Measurements from ENCODE around the gene RAB11FIP2. TPM values are rescaled to one million over a fixed set of nuclear protein-coding genes. Genes with fewer than 3 reads are reported as not detected.

Gene RAB11FIP2
- total RNA-seq, 2 experiments from 2014 or later = 20.9 to 27.0 TPM

- CTCF ChIA-PET (ENCODE audit: unreplicated experiment) = no interaction called here
- no peak for TF ChIP-seq CTCF (conservative IDR thresholded peaks at IDR 0.05; ENCODE audit: low read length)
- TF ChIP-seq EZH2phosphoT487 (IDR thresholded peaks at IDR 0.05; ENCODE audit: borderline replicate concordance, low read depth, low read length) = no peak
- Histone ChIP-seq H3K4me1 (ENCODE audit: insufficient read depth, low read length, poor library complexity, severe bottlenecking) (no peaks in the 10 kb centered on the region), H3K27ac (ENCODE audit: low read depth, low read length, poor library complexity, severe bottlenecking) (no peak overlapping the region), H3K9me3 (ENCODE audit: low read length) (no peaks in the 10 kb centered on the region), H3K79me2 (ENCODE audit: insufficient read depth, low read depth, low read length) (no peaks in the 10 kb centered on the region), H4K20me1 (ENCODE audit: insufficient read depth, low read length) (no peaks in the 10 kb centered on the region), H3K4me3 (ENCODE audit: low read depth, low read length, poor library complexity, severe bottlenecking) (no peak overlapping the region), H3K9me2 (ENCODE audit: insufficient read depth, low read length) (no peaks in the 10 kb centered on the region), H2AFZ (ENCODE audit: low read length) (no peak overlapping the region), H3K4me2 (ENCODE audit: low read length) (no peak overlapping the region), H3K36me3 (ENCODE audit: insufficient read depth, low read length) (no peaks in the 10 kb centered on the region)
- no TSS peak for BruUV-seq (replicated peaks)
- intact Hi-C loops (cut with micrococcal nuclease; ENCODE audit: unreplicated experiment) = no loop called here
- POLR2A ChIA-PET = no interaction called here
- no peak for DNase-seq (ENCODE audit: low spot score)
These were observed 75.8 kb downstream of the RAB11FIP2 start for GRCh38 chr10:117970962-117971361.

GRCh38 chr10:117969592-117969991 is 77.1 kb downstream of the RAB11FIP2 start:
- no peaks in the 10 kb centered on the region for H3K4me1 ChIP-seq (ENCODE audit: insufficient read depth, low read length, poor library complexity, severe bottlenecking)
- no peak for TF ChIP-seq EZH2phosphoT487 (IDR thresholded peaks at IDR 0.05; ENCODE audit: borderline replicate concordance, low read depth, low read length)
- TF ChIP-seq CTCF (conservative IDR thresholded peaks at IDR 0.05; ENCODE audit: low read length) = no peak
- no peak overlapping the region for H3K27ac ChIP-seq (ENCODE audit: low read depth, low read length, poor library complexity, severe bottlenecking)
- H3K4me3 ChIP-seq (ENCODE audit: low read depth, low read length, poor library complexity, severe bottlenecking) = no peak overlapping the region
- CTCF ChIA-PET (ENCODE audit: unreplicated experiment) = no interaction called here
- H3K9me3 ChIP-seq (ENCODE audit: low read length) = no peaks in the 10 kb centered on the region
- no TSS peak for BruUV-seq (replicated peaks)
- H4K20me1 ChIP-seq (ENCODE audit: insufficient read depth, low read length) = no peaks in the 10 kb centered on the region
- intact Hi-C loops (cut with micrococcal nuclease; ENCODE audit: unreplicated experiment) = no loop called here
- POLR2A ChIA-PET = no interaction called here
- DNase-seq (ENCODE audit: low spot score) = no peak
- no peaks in the 10 kb centered on the region for H3K9me2 ChIP-seq (ENCODE audit: insufficient read depth, low read length)
- no peaks in the 10 kb centered on the region for H3K79me2 ChIP-seq (ENCODE audit: insufficient read depth, low read depth, low read length)
- H3K36me3 ChIP-seq (ENCODE audit: insufficient read depth, low read length) = no peaks in the 10 kb centered on the region
- no peak overlapping the region for H3K4me2 ChIP-seq (ENCODE audit: low read length)
- no peak overlapping the region for H2AFZ ChIP-seq (ENCODE audit: low read length)

GRCh38 chr10:117968354-117969182 is 78.2 kb downstream of the RAB11FIP2 start:
- Histone ChIP-seq H3K27ac (ENCODE audit: low read depth, low read length, poor library complexity, severe bottlenecking) (no peak overlapping the region), H3K9me2 (ENCODE audit: insufficient read depth, low read length) (no peaks in the 10 kb centered on the region), H3K79me2 (ENCODE audit: insufficient read depth, low read depth, low read length) (no peaks in the 10 kb centered on the region), H2AFZ (ENCODE audit: low read length) (no peak overlapping the region), H3K4me3 (ENCODE audit: low read depth, low read length, poor library complexity, severe bottlenecking) (no peak overlapping the region), H3K4me2 (ENCODE audit: low read length) (no peak overlapping the region), H3K9me3 (ENCODE audit: low read length) (no peaks in the 10 kb centered on the region), H4K20me1 (ENCODE audit: insufficient read depth, low read length) (no peaks in the 10 kb centered on the region), H3K36me3 (ENCODE audit: insufficient read depth, low read length) (no peaks in the 10 kb centered on the region), H3K4me1 (ENCODE audit: insufficient read depth, low read length, poor library complexity, severe bottlenecking) (no peaks in the 10 kb centered on the region)
- intact Hi-C loops (cut with micrococcal nuclease; ENCODE audit: unreplicated experiment) = no loop called here
- no TSS peak for BruUV-seq (replicated peaks)
- ChIA-PET CTCF (ENCODE audit: unreplicated experiment) (interaction anchor here (0.6 kb wide), 1 partner anchor 319 kb away, joined by 3 read pairs; no protein-coding TSS in a partner anchor), POLR2A (no interaction called here)
- TF ChIP-seq EZH2phosphoT487 (IDR thresholded peaks at IDR 0.05; ENCODE audit: borderline replicate concordance, low read depth, low read length) = no peak
- TF ChIP-seq CTCF (conservative IDR thresholded peaks at IDR 0.05; ENCODE audit: low read length) = no peak
- no peak for DNase-seq (ENCODE audit: low spot score)
